ELF-1 (cell line): ENCODE data around the gene IL1A.

Experiments
- DNase-seq: peaks from one replicate; pipeline ENCODE4 v3.0.0-alpha.2; 2016; ENCODE audit warnings: low read depth, low spot score

The IL1A gene

DNA sequence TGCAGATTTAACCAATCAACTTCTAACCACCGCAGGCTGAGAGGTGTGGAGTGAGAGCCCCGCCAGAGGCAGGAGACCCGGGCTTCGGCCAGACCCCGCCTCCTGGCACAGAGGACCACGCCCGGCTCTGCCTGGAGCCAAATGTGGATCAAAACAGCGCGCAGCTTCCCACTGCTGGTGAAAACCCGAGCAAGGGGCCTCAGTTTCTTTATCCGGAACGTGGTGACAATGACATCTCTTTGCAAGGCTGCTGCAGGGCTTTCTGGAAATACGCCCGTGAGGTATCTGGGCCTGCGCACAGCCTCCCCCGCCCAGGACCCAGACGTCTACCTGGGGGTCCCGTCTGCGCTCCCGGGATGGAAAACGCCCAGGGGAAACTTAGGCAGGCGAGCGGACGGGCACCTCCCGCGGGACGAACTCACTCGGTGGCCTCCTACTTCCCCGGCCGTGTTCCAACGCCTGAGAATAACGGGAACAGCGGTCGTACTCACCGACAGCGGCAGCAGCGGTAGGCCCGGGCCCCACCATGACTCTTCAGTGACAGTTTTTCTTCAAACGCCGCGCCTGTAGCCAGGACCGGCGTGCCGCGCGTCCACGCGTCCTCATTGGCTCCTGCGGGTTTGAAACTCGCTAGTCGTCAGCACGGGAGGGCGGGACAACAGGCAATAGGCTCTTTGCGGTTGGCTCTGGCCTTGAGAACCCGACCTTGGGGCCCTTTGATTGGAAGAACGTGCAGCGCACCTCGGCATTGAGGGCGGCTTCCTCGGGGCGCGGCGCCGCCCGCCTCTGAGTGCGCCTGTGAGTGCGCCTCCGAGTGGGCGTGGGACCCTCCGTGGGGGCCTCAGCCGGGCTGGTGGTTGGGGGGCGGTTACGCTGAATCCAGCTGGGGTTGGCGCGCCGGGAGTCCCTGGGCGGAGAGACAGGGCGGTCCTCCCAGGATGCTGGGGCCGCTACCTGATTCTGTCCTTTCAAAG, 19.9 kb downstream of the IL1A start, which contains the start of gene CKAP2L:
Gene CKAP2L (minus strand): TSS at position 539 of the 974 bp plus-strand sequence. CDS start 11 bp downstream, at position 528.
- DNase-seq = peak; percentile 97

DNA sequence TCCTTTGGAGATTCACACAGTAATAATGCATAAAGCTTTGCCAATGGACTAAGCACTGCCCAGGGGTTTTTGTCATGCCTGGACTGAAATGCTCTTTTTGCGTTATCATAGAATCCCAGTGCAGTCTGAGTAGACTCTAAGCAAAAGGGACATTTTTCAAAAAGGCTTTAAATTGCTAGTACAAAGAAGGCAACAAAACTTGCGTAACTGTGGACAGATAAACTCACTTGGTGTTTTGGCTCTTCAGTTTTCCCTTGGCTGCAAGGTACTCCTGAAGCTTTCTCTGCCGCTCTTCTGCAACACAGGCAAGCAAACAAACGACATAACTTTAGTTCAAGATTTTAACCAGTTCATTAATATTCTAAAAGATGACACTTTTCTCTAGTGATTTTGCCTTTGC, 22.0 kb downstream of the IL1A start:
- no peak for DNase-seq

DNA sequence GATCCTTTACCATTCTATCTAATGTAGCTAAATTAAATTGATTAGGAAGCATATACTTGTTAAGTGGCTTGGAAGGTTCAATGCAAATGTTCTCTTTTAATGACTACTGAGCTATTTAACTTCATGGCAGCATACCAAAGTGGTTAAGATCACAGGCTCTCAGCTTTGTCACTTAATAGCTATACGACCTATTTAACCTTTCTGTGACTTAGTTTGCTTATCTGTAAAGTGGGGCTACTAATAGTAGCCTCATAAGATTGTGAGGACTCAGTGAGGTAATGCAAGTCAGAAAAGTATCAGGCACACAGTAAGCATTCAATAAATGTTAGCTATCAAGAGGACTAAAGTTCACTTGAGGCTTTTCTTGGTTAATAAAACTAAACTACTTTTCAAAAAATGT, 24.1 kb downstream of the IL1A start:
- no peak for DNase-seq

DNA sequence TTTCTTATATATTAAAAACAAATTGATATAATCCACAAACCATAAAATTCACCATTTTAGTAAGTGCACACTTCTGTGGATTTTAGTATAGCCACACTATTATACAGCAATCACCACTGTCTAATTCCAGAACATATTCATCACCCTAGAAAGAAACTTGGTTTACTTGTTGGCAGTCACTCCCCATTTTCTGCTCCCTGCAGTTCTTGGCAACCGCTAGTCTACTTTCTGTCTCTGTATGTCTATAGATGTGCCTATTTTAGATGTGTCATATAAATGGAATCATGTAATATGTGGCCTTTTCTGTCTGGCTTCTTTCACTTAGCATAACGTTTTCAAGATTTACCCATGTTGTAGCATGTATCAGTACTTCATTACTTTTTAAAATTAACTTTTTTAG, 25.6 kb downstream of the IL1A start:
- DNase-seq = no peak

DNA sequence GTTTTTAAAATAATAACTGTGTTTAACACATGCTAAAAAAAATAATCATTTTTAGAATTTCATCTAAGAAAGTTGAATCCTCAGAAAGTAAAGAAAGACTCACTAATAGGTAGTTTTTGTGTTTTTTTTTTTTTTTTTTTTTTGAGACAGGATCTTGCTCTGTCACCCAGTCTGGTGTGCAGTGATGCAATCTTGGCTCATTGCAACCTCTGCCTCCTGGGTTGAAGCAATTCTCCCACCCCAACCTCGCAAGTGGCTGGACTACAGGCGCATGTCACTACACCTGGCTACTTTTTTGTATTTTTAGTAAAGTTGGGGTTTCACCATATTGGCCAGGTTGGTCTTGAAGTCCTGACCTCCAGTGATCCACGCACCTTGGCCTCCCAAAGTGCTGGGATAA, 27.0 kb downstream of the IL1A start:
- no peak for DNase-seq

DNA sequence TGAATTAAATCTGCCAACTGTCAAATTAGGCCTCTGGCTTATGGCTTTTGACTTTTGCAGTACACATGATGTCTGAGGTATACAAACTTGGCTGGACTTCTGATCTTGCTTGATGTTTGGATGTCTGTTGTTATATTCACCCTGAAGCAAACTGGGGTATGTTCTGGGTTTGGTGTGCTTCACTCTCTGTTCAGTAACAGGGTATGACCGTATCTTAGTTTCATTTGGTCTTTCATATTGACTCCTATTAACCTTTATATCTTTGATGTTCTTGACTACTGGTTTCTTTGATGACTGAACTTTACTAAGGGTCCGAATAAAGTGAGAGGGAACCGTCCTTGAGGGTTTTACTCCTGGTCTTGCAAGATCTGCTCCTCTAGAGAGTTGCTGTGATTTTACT, 28.1 kb downstream of the IL1A start:
- DNase-seq = no peak

DNA sequence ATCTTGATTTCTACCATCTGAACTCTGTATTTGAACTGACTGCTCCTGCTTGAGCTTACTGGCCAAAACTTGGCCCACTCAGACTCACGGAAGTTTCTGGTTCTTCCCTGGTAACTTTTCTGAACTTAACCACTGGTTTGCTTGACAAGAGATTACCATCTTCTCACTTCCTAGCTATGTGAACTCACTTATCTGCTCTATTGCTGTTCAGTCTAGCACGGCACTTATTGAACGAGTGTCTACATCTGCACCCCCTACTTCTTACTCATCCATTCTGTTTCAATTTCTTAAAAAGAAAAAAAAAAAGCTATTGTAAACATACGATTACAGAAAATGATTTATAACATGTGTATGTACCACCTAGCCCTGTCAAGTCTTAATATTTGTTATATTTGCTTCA, 28.8 kb downstream of the IL1A start:
- no peak for DNase-seq

DNA sequence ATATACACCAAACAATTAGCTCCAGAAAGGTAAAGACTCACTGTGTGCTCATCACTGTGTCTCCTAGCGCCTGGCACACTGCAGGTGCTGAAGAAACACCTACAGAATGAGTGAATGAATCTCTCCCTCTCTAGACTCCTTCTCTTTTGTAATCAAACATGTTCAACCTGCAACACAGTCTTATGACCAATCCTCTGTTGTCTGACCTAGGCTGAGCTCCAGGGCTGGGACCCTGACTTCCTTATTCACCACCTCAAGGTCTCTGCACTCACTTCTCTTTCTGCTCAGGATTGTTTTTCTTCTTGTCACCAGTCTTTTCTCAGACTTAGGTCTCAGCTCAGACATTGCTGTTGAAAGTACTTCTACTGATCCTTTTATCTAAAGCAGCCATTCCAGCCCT, 29.7 kb downstream of the IL1A start:
- DNase-seq = no peak

DNA sequence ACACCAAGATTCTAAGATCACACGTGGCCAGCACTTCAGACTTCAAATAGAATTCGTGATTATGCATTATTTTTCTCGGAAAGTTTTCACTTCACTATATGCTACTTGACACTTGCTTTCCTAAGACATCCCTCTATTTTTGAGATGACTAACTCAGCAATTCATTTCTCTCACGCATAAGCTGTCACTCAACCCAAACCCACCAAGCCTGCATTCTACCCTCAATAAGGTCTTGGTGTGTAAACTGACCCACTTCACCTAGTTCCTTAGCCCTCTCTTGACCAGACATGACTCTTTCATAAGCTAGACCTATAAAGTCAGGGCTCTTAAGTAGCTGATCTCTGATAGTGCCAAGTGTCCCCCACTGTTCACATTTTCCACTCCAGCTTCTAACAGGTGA, 31.6 kb downstream of the IL1A start:
- no peak for DNase-seq

DNA sequence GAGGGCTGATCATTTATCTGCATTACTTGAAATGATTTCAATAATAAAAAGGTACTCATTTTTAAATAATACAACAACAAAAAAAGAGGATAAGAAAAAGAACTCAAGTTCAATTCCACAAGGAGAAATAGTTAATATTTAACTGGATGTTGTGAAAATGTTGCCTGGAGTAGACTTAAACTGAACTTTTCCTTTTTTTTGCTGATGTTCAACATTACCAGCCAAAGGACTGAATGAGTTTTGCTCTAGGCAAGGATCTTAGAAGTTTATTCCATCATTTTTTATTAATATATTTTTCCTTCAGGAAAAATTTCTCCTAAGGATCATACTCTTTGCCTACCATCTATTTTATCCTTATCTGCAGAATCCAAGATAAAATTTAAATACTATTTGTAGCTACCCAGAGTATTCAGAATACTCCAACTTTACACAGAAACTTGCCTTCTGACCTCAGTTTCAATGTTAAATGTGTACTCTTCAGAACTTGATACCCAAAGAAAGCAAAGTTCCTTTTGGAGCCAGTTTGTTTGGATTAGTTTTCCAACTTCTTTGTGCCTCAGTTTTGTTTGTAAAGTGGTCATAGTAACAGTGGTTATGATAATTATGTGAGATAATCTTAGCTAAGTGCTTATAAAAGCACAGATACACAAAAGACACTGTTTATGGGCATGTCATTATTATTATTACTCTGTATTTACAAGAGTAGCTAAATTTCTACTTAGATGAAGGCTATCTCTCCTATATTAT, 32.7 kb downstream of the IL1A start:
- no peak for DNase-seq

DNA sequence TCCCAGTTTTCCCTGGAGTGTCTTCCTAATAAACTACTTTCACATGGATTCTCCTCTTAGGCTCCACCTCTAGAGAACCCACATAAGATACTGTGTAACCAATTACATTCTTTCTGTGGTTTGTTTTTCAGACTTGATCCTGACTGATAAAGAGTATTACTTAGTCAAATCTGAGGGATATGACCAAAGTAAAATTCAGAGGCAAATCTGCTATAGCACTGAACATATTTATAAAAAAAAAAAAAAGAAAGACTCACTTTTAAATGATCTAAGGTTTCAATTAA, 33.8 kb downstream of the IL1A start:
- no peak for DNase-seq

DNA sequence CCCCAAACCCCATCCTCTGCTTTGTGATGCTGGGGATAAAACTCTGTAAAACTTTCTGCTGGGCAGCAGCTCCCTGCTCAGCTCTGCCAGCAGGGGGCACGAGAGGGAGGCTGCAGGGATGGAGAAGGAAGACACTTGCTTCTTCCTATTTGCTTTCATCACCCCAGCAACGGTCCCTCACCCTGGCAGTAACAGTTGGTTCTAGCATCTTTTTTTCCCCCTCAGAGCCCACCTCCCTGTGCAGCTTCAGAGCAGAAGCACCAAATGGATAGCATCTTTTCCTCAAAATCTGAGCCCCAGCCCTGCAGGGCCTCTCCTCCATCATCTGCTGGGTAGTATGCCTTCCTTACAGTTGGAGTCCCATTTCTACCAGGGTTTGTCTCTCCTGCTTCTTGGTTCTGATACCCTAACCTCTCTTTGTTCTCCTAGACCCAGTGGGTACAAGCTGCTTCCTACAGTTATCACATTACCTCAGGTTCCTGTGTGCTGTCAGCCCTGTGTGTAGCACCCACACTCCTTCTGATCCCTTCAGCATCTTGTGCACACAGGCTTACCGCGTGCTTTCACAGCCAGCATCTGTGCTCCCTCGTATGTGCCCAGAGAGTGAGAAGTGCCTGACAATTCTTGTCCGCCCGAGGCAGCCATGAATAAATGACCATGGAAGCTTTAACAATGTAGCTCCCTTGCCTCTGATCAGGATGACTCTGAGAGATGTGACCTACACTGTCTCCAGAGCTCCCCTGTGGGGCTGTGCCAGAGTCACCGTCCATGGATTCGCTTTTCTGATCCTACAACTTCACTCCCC, 34.3 kb downstream of the IL1A start:
- DNase-seq = peak; percentile 88

DNA sequence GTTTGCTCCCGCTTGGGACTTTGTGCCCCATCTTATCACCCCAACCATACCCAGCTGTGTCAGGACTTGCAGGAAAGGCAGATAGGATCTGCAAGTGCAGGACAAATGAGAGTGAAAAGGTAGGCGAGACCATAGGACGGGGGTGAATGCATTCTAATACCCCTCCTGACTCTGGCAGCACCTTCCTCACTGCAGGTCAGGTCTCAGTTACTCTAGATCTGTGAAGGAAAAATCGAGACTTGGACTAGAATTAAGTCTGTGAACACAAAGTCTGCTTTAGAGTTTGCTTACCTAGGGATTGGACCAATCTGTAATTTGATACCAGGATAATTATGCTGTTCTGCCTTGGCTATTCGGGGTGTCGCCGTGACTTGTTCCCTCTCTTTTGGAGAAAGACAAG, 43.8 kb downstream of the IL1A start:
- DNase-seq = no peak

DNA sequence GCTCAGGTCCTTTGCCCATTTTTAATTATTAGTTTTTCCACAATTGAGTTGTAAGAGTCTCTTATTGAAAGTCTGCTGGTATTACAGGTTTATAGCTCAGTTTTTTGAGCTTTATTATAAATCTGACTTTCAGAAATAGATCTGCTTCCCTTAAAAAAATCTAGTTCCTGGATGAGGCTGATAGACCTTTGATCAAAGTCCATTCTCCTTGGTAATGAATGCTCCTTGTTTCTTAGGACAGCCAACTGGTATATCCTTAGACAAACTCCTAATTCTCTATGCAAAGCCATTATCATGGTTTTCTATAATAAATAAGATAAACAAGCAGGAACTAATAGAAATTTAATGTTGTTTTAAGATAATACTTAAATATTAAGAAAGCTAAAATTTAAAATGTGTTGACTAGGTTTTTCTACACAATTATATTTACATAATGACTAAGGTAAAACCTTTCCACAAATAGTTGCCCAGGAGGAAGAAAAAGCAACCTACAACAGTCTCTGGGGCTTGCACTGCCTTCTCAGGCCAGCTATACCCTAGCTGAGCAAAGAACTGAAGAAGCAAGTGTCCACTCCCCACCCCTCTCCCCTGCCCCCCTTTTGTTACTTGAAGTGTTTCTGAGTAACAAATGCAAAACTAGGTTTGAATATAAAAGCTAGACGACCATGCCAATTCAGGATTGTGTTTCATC, 46.6 kb downstream of the IL1A start:
- no peak for DNase-seq

DNA sequence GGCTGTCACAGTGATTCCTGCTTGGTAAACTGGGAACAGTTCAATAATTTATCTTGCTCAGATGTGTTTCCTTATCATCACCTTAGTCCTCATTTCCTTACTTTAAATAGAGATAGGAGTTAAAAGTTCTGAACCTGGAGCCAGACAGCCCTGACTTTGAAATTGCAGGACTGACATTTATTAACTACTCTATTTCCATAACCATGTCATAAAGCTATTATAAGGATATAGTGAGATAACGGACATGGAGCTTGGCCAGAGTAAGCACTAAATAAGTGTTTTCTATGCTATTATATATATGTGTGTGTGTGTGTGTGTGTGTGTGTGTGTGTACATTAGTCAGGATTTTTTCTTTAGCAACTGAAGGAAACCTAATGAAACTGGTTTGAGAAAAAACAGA, 50.4 kb downstream of the IL1A start:
- DNase-seq = no peak

DNA sequence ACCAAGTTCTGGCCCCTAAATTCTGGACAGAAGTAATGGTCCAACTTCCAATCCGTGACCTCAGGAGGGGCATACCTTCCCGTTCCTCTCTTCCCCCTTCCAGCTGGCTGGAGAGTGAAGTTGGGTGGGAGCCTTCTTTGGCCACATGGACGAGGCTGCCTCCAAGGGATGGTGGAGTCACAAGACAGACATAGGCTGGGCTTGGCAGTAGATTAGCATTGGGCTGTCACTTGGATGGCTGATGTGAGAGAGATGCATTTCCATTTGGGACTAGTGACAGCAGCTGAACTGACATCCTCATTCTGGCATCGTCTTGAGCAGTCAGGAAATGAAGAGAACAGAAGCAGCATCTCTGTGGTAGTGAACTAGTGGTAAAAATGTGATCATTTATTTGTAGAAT, 50.8 kb downstream of the IL1A start:
- DNase-seq = no peak

DNA sequence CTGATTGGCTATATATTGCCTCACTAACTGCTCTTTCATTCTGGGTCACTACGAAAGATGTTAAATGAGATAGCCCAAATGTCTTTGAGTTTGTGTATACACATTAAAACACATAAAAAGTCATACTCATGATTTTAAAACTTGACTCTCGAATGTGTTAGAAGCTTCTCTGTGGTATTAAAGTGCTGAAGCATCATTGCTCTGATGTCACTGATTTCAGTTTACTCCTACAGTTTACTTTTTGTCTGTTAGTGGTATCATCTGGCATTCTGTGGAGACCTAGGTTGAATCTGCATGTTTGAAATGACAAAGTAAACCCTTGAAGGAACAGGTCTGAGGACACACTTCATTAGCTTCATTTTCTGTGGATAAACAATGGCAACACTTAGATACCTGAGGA, 52.8 kb downstream of the IL1A start:
- DNase-seq = no peak

DNA sequence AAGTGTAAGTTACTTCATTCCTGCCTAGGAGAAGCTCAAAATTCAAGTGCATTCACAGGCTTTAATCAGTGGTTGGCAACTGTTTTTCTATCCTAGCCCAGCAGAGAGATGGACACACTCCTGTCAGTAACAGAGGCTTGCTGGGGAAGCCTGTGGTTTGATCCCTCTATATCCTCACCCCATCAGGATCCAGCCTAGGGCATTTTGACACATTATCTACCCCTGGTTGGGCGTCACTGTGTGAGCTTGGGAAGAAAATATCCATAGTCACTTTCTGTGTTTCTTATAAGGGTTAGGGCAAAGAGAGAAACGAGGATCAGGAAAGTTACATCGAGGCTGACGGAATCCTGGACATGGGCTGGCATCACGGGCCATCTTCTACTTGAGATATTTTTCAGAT, 53.5 kb downstream of the IL1A start:
- peak; percentile 55 for DNase-seq

DNA sequence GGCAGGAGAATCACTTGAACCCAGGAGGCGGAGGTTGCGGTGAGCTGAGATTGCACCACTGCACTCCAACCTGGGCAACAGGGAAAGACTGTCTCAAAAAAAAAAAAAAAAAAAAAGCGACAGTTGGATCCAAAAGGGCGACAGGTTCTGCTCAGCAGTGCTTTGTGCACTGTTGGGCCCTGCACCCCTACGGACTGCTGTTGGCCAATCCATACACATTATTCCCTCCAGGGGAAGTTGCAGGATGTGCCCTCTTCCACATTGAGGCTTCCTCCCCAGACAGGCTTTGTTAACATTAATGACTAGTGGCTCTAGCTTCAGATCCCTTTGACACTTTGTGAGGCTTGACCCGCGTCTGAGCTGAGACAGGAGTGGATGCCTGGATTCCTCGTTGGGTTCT, 54.1 kb downstream of the IL1A start:
- no peak for DNase-seq

DNA sequence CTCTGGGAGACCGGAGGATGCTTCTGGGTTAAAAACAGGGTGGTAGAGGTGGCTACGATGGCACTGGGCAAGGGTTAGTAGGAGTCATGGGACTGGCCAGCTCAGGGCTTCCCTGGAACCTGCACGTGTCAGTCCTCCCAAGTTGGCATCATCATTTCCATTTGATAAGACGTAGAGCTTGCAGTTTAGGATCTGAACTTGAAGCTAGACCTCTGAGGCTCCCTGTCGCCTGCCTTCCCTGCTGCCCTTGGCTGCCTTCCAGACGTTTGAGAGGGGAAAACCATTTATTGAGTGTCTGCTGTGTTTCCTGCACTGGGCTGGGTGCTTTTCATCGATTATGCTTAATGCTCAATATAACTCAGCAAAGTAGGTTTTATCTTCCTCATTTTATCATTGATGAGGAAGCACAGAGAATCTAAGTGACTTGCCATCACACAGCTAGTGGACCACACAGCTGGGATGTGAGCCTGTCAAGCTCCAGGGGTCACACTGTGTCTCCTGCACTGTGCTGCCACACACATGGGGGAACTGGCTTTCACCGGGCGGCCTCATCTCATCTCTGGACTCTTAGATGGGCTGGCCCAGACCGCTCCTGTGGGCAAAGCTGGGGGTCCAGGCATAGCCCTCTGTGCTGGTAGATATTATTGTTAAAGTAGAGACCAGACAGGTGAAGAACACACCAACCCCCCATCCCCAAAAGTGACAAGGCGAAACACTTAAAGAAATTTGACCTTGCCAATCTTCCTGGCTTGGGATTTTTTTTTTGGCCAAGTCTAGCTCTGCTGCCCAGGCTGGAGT, 55.7 kb downstream of the IL1A start:
- DNase-seq = no peak

DNA sequence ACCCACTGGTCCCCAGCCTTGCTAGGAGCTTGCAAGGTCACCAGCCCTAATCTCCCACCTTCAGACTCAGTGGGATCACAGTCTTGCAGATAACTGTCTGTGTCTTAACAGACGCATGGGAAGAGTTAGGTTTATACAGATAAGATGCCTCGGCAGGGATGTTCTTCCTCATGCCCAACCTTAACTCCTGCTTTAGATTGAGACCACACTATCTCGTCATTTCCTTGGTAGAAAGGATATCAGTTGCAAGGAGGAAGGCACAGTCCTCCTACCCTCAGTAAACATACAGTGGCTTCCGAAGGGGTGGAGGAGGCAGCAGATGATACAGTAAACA, 56.3 kb downstream of the IL1A start:
- DNase-seq = no peak
